K562 (cell line): ENCODE measurements around the gene ZNF358. TPM values are rescaled to one million over a fixed set of nuclear protein-coding genes. Genes with fewer than 3 reads are reported as not detected.

Experiments
- EGR1 ChIP-seq: fragments of 450-650 bp; conservative IDR thresholded peaks from 2 replicates; pipeline ENCODE4 v1.6.1; 2017; ENCODE audit warnings: mild to moderate bottlenecking
- EHMT2 ChIP-seq: fragments of 450-650 bp; IDR thresholded peaks from 2 replicates; pipeline ENCODE4 v1.6.1; 2018; ENCODE audit warnings: antibody characterized with exemption
- GATA2 ChIP-seq: sonication (generic); formaldehyde crosslinking; IDR thresholded peaks from 2 replicates; pipeline ENCODE4 v1.4.0; 2020; ENCODE audit warnings: mild to moderate bottlenecking, missing genetic modification reagents
- GATAD2B ChIP-seq: fragments of 450-650 bp; IDR thresholded peaks from 2 replicates; pipeline ENCODE4 v1.6.1; 2017; ENCODE audit warnings: mild to moderate bottlenecking, borderline replicate concordance
- JUND ChIP-seq, 2 experiments: IDR thresholded peaks; 2 replicates in 1 of 2; 3 replicates in 1 of 2; pipeline ENCODE4 v1.6.1; 2011; ENCODE audit warnings: borderline replicate concordance in 2 of 2, low read depth in 2 of 2, low read length in 2 of 2, improper control_type of control experiment in 1 of 2, missing biosample characterization in 1 of 2, missing genetic modification characterization in 1 of 2, missing genetic modification reagents in 1 of 2
- MAFK ChIP-seq: IDR thresholded peaks from 2 replicates; pipeline ENCODE4 v1.6.1; 2011; ENCODE audit warnings: low read length, improper control_type of control experiment
- MAZ ChIP-seq, 2 experiments: fragments of 450-650 bp in 1 of 2; sonication (generic) in 1 of 2; formaldehyde crosslinking; IDR thresholded peaks in 1 of 2; conservative IDR thresholded peaks in 1 of 2; 2 replicates each; pipeline versions ENCODE4 v1.4.0 to v1.5.0; 2020; ENCODE audit warnings: mild to moderate bottlenecking in 1 of 2, missing genetic modification reagents in 1 of 2
- NRF1 ChIP-seq, 2 experiments: fragments of 450-650 bp; IDR thresholded peaks in 1 of 2; conservative IDR thresholded peaks in 1 of 2; 2 replicates each; pipeline ENCODE4 v1.6.1; 2014; ENCODE audit warnings: mild to moderate bottlenecking in 2 of 2
- RCOR1 ChIP-seq, 2 experiments: IDR thresholded peaks; 2 replicates each; pipeline ENCODE4 v1.6.1; 2012; ENCODE audit warnings: low read depth in 2 of 2, low read length in 2 of 2, borderline replicate concordance in 1 of 2, improper control_type of control experiment in 1 of 2
- ZNF717 ChIP-seq: fragments of 250-450 bp; sonication (Bioruptor Pico); IDR thresholded peaks from 2 replicates; pipeline ENCODE4 v1.5.0; 2021
- ZNF75A ChIP-seq: fragments of 450-650 bp; formaldehyde crosslinking; IDR thresholded peaks from 2 replicates; pipeline ENCODE4 v1.4.0; 2020; ENCODE audit warnings: mild to moderate bottlenecking
- polyA plus RNA-seq, 8 experiments: library from polyadenylated mRNA; depleted of rRNA in 4 of 8; stranded (reverse) in 5 of 8; unstranded in 3 of 8; fragments of >200 nt; fragmentation: Nextera tagmentation in 2 of 8; fragmentation: Illumina TruSeq in 1 of 8; extraction: Ambion mirVana in 2 of 8; extraction: Trizol in 1 of 8; gene quantifications; 2 replicates each; pipeline versions ENCODE4 v1.2.1 to v1.2.3, GENCODE V29; 2011 to 2014; ENCODE audit warnings: inconsistent platforms in 1 of 8, missing spikeins in 1 of 8
- total RNA-seq, 7 experiments: library from RNA; depleted of rRNA in 6 of 7; stranded (reverse); fragments of >200 nt in 6 of 7; fragmentation: Illumina TruSeq in 2 of 7; extraction: Trizol in 2 of 7; gene quantifications; 2 replicates each; pipeline versions ENCODE4 v1.2.1 to v1.2.3, GENCODE V29; 2011 to 2021; ENCODE audit warnings: low replicate concordance in 1 of 7
- TF ChIP-seq, protein P1 (sequence below), 2 experiments: fragments of 450-650 bp; formaldehyde crosslinking in 1 of 2; IDR thresholded peaks; 2 replicates each; pipeline versions ENCODE4 v1.4.0 to v1.6.1; 2014 to 2020; ENCODE audit warnings: mild to moderate bottlenecking in 2 of 2, borderline replicate concordance in 1 of 2, low read depth in 1 of 2
- TF ChIP-seq, protein P2 (sequence below), 2 experiments: fragments of 450-650 bp in 1 of 2; sonication (generic) in 1 of 2; formaldehyde crosslinking in 1 of 2; IDR thresholded peaks in 1 of 2; conservative IDR thresholded peaks in 1 of 2; 2 replicates each; pipeline versions ENCODE4 v1.6.1 to v1.8.1; 2016 to 2023; ENCODE audit warnings: mild to moderate bottlenecking in 2 of 2, moderate library complexity in 2 of 2, inconsistent platforms in 1 of 2, missing genetic modification reagents in 1 of 2
- TF ChIP-seq, protein P3 (sequence below): fragments of 250-450 bp; sonication (Bioruptor Pico); IDR thresholded peaks from 2 replicates; pipeline ENCODE4 v1.8.0; 2021; ENCODE audit warnings: mild to moderate bottlenecking, moderate library complexity
- TF ChIP-seq, protein P4 (sequence below), 3 experiments: fragments of 200-800 bp in 1 of 3; sonication (Bioruptor generic) in 1 of 3; sonication (generic) in 1 of 3; formaldehyde crosslinking in 1 of 3; IDR thresholded peaks; 2 replicates each; pipeline versions ENCODE4 v1.6.1 to v1.8.0; 2016 to 2022; ENCODE audit warnings: mild to moderate bottlenecking in 2 of 3, missing compliant biosample characterization in 2 of 3, missing genetic modification characterization in 2 of 3, missing genetic modification reagents in 1 of 3

The ZNF358 gene
- total and polyA plus RNA-seq, 9 of the 15 experiments (the other 6 are each of a cell fraction or from before 2014, with no cell fraction given) = 0.04 to 17.2 (median 4.9) TPM

DNA sequence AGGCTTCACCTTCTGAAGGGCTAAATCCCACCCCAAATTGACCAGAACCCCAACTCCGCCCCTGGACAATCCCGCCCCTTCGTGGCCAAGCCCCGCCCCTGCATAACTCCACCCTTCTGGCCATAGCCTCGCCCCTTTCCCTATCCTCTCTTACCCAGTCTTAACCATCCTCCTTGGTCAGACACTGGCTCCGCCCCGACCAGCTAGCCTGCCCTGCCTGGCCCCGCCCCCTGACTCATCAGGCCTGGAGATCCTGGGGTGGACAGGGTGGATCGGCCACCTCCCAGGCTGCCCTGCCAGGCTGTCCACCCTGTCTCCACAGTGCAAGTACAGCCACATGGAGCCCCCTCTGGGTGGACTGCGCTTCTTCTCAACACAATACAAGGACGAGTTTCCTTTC is 8.0 kb upstream of the ZNF358 start (continued):
- TF ChIP-seq GATAD2B (no peak), GATA2 (no peak), MAFK (peak; percentile 10; the same call in 1 of the 2 replicates), ZNF717 (no peak), JUND (IDR thresholded peaks at IDR 0.05; ENCODE audit: borderline replicate concordance, low read depth, low read length) (peak; percentile 88), JUND (tag; IDR thresholded peaks at IDR 0.05; ENCODE audit: borderline replicate concordance, low read depth, low read length) (peak; percentile 76; the same call in 1 of the 3 replicates), RCOR1 (IDR thresholded peaks at IDR 0.05; ENCODE audit: borderline replicate concordance in 1 of 2, low read depth in 2 of 2, low read length in 2 of 2) (peak in 1 of 2 experiments; percentile 33; a peak in 1 of 4 replicates), MAZ (CRISPR knock-in tag; conservative IDR thresholded peaks at IDR 0.05 in 1 of 2, IDR thresholded peaks at IDR 0.05 in 1 of 2) (0 out of 4 replicates have a peak, but pooled peaks of 1 of the 2 experiments have one; percentile 23), EGR1 (no peak), EHMT2 (peak; percentile 63), NRF1 (conservative IDR thresholded peaks at IDR 0.05 in 1 of 2, IDR thresholded peaks at IDR 0.05 in 1 of 2) (peak; percentile 27 to 47; a peak in 1 of 4 replicates), ZNF75A (CRISPR knock-in tag) (no peak)
- TF ChIP-seq, protein P1, sequence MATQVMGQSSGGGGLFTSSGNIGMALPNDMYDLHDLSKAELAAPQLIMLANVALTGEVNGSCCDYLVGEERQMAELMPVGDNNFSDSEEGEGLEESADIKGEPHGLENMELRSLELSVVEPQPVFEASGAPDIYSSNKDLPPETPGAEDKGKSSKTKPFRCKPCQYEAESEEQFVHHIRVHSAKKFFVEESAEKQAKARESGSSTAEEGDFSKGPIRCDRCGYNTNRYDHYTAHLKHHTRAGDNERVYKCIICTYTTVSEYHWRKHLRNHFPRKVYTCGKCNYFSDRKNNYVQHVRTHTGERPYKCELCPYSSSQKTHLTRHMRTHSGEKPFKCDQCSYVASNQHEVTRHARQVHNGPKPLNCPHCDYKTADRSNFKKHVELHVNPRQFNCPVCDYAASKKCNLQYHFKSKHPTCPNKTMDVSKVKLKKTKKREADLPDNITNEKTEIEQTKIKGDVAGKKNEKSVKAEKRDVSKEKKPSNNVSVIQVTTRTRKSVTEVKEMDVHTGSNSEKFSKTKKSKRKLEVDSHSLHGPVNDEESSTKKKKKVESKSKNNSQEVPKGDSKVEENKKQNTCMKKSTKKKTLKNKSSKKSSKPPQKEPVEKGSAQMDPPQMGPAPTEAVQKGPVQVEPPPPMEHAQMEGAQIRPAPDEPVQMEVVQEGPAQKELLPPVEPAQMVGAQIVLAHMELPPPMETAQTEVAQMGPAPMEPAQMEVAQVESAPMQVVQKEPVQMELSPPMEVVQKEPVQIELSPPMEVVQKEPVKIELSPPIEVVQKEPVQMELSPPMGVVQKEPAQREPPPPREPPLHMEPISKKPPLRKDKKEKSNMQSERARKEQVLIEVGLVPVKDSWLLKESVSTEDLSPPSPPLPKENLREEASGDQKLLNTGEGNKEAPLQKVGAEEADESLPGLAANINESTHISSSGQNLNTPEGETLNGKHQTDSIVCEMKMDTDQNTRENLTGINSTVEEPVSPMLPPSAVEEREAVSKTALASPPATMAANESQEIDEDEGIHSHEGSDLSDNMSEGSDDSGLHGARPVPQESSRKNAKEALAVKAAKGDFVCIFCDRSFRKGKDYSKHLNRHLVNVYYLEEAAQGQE (IDR thresholded peaks at IDR 0.05; ENCODE audit: borderline replicate concordance) = peak; percentile 62
- TF ChIP-seq, protein P1 (CRISPR knock-in tag; IDR thresholded peaks at IDR 0.05; ENCODE audit: low read depth) = 0 out of 2 replicates have a peak, but pooled peaks have one; percentile 61
- TF ChIP-seq, protein P2, sequence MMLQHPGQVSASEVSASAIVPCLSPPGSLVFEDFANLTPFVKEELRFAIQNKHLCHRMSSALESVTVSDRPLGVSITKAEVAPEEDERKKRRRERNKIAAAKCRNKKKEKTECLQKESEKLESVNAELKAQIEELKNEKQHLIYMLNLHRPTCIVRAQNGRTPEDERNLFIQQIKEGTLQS (IDR thresholded peaks at IDR 0.05) = peak; percentile 79
- TF ChIP-seq, protein P2 (CRISPR knock-in tag; conservative IDR thresholded peaks at IDR 0.05) = no peak
- TF ChIP-seq, protein P3, sequence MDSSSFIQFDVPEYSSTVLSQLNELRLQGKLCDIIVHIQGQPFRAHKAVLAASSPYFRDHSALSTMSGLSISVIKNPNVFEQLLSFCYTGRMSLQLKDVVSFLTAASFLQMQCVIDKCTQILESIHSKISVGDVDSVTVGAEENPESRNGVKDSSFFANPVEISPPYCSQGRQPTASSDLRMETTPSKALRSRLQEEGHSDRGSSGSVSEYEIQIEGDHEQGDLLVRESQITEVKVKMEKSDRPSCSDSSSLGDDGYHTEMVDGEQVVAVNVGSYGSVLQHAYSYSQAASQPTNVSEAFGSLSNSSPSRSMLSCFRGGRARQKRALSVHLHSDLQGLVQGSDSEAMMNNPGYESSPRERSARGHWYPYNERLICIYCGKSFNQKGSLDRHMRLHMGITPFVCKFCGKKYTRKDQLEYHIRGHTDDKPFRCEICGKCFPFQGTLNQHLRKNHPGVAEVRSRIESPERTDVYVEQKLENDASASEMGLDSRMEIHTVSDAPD = no peak
- TF ChIP-seq, protein P4, sequence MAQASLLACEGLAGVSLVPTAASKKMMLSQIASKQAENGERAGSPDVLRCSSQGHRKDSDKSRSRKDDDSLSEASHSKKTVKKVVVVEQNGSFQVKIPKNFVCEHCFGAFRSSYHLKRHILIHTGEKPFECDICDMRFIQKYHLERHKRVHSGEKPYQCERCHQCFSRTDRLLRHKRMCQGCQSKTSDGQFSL (CRISPR knock-in tag; IDR thresholded peaks at IDR 0.05) = no peak
- TF ChIP-seq, protein P4 (tag; IDR thresholded peaks at IDR 0.05) = no peak
